ENCODE results near the gene TOGARAM2. TPM values are rescaled to one million over a fixed set of nuclear protein-coding genes. Genes with fewer than 3 reads are reported as not detected.

TOGARAM2 gene
- total RNA-seq, 2 donors from 2014 or later, result 0.24 to 0.59 TPM

DNA sequence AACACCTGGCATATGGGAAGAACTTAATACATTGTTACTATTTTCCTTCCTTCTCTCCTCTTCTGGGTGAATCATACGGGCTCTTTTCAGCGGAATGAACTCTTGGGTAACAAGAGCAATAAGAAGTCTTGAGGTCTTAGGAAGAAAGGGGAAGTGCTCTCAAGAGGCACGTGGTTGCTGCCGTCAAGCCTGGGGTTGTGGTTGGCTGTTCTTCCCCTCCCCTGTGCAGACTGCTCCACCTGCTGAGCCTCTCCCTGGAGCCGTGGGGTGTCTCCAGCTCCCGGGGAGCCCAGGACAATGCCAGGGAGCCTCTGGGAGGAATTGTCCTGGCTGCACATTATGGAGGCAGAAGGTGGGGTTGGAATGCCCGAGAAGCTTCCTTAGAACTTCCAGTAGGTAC, 19.4 kb downstream of the TOGARAM2 start:
- Histone ChIP-seq H3K27ac (no peak overlapping the region), H3K4me1 (no peaks in the 10 kb centered on the region), H3K4me3 (no peak overlapping the region), H3K9me3 (no peaks in the 10 kb centered on the region), H3K27me3 (no peaks in the 10 kb centered on the region), H3K9ac (ENCODE audit: low read depth in 2 of 2, low read length in 2 of 2) (no peak overlapping the region), H3K36me3 (no peaks in the 10 kb centered on the region)
- peak; percentile 49 for DNase-seq
- TF ChIP-seq, protein P1, sequence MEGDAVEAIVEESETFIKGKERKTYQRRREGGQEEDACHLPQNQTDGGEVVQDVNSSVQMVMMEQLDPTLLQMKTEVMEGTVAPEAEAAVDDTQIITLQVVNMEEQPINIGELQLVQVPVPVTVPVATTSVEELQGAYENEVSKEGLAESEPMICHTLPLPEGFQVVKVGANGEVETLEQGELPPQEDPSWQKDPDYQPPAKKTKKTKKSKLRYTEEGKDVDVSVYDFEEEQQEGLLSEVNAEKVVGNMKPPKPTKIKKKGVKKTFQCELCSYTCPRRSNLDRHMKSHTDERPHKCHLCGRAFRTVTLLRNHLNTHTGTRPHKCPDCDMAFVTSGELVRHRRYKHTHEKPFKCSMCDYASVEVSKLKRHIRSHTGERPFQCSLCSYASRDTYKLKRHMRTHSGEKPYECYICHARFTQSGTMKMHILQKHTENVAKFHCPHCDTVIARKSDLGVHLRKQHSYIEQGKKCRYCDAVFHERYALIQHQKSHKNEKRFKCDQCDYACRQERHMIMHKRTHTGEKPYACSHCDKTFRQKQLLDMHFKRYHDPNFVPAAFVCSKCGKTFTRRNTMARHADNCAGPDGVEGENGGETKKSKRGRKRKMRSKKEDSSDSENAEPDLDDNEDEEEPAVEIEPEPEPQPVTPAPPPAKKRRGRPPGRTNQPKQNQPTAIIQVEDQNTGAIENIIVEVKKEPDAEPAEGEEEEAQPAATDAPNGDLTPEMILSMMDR (IDR thresholded peaks at IDR 0.05), result no peak
- intact Hi-C loops (cut with DNase I), result no loop called here

DNA sequence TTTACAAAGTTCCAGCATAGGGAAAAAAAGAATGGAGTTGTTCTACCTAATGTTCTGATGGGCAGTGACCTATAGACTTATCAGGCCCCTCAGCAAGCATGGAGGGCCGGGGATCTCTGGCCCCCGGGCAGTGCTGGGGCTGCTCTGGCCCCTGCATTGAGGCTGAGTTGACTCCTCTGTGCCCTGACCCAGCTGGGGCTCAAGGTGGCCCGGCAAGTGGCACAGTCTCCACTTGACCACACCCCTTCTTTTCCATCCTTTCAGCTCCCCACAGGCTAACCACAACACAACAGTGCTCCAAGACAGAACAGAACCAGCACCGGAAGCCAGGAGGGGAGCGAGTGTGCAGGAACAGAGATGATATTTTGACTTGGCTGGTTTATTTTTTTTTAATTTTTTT, 19.9 kb downstream of the TOGARAM2 start:
- H3K27me3 ChIP-seq, result no peaks in the 10 kb centered on the region
- no peak overlapping the region for H3K4me3 ChIP-seq
- no peak overlapping the region for H3K9ac ChIP-seq (ENCODE audit: low read depth in 2 of 2, low read length in 2 of 2)
- no peaks in the 10 kb centered on the region for H3K36me3 ChIP-seq
- intact Hi-C loops (cut with DNase I), result no loop called here
- no peak for DNase-seq
- H3K9me3 ChIP-seq, result no peaks in the 10 kb centered on the region
- TF ChIP-seq, protein P1 (IDR thresholded peaks at IDR 0.05), result no peak
- no peak overlapping the region for H3K27ac ChIP-seq
- no peaks in the 10 kb centered on the region for H3K4me1 ChIP-seq

DNA sequence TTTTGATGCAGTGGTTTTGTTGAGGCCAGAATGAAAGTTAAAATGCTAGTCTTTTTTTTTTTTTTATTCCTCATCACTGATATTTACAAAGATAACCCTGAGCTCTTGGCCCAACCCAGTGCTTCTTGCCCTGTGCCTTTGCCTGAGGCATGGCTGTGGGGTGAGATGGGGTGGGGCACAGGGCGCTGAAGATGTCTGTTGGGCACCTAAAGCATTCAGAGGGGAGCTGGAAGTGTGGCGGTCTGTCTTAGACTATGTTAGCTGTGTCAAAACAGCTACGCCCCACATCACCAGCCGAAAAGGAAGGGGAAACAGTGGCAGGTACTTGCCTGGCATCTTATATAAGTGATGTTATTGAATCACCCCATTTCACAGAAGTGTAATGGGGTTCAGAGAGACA, 20.7 kb downstream of the TOGARAM2 start:
- Histone ChIP-seq H3K9ac (ENCODE audit: low read depth in 2 of 2, low read length in 2 of 2) (no peak overlapping the region), H3K9me3 (no peaks in the 10 kb centered on the region), H3K27ac (no peak overlapping the region), H3K27me3 (no peaks in the 10 kb centered on the region), H3K4me1 (no peaks in the 10 kb centered on the region), H3K36me3 (no peaks in the 10 kb centered on the region), H3K4me3 (no peak overlapping the region)
- no peak for DNase-seq
- TF ChIP-seq, protein P1 (IDR thresholded peaks at IDR 0.05), result no peak
- intact Hi-C loops (cut with DNase I), result no loop called here

DNA sequence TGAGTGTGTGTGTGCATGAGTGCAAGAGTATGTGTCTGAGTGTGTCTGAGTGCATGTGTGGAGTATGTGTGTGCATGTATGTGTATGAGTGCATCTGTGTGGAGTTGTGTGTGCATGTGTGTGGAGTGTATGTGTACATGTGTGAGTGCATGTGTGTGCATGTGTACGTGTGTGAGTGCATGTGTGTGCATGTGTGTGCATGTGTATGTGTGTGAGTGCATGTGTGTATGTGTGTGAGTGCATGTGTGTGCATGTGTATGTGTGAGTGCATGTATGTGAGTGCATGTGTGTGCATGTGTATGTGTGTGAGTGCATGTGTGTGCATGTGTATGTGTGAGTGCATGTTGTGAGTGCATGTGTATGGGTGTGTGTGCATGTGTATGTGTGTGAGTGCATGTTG, 23.7 kb downstream of the TOGARAM2 start:
- H3K4me3 ChIP-seq, result no peak overlapping the region
- H3K36me3 ChIP-seq, result no peaks in the 10 kb centered on the region
- H3K4me1 ChIP-seq, result no peaks in the 10 kb centered on the region
- TF ChIP-seq, protein P1 (IDR thresholded peaks at IDR 0.05), result no peak
- no peak overlapping the region for H3K27ac ChIP-seq
- H3K9me3 ChIP-seq, result no peaks in the 10 kb centered on the region
- no peak overlapping the region for H3K9ac ChIP-seq (ENCODE audit: low read depth in 2 of 2, low read length in 2 of 2)
- intact Hi-C loops (cut with DNase I), result loop anchor here (5.0 kb wide), 1 partner anchor 442 kb away; no protein-coding TSS in a partner anchor
- no peaks in the 10 kb centered on the region for H3K27me3 ChIP-seq
- DNase-seq, result no peak

DNA sequence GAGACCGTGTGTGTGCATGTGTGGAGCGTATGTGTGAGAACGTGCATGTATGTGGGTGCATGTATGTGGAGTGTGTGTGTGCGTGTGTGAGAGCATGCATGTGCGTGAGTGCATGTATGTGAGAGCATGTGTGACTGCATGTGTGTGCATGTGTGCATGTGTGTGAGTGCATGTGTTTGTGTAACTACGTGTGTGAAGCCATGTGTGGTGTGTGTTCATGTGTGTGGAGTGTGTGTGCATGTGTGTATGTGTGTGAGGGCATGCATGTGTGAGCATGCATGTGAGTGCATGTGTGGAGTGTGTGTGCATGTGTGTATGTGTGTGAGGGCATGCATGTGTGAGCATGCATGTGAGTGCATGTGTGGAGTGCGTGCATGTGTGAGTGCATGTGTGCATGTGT, 24.2 kb downstream of the TOGARAM2 start:
- Histone ChIP-seq H3K36me3 (no peaks in the 10 kb centered on the region), H3K27ac (no peak overlapping the region), H3K9ac (ENCODE audit: low read depth in 2 of 2, low read length in 2 of 2) (no peak overlapping the region), H3K4me3 (no peak overlapping the region), H3K9me3 (no peaks in the 10 kb centered on the region), H3K4me1 (no peaks in the 10 kb centered on the region), H3K27me3 (no peaks in the 10 kb centered on the region)
- intact Hi-C loops (cut with DNase I), result loop anchor here (5.0 kb wide), 1 partner anchor 443 kb away; no protein-coding TSS in a partner anchor
- no peak for DNase-seq
- TF ChIP-seq, protein P1 (IDR thresholded peaks at IDR 0.05), result no peak

Data from colonic mucosa (tissue), 4 donors.